DLD1 (cell line): ENCODE measurements around the gene NFAM1.

ENCODE experiments used
- in situ Hi-C: cut with HindIII; loops from 2 replicates; pipeline ENCODE4 v1.10.0; 2017; ENCODE audit warnings: low sequenced_read_pairs

The NFAM1 gene

GRCh38 chr22:42418811-42419242, 13.4 kb downstream of the NFAM1 start:
- in situ Hi-C loops: no loop called here

- in situ Hi-C loops: no loop called here
These were observed 14.4 kb downstream of the NFAM1 start for GRCh38 chr22:42417645-42418305.

GRCh38 chr22:42416671-42417230, 15.5 kb downstream of the NFAM1 start:
- in situ Hi-C loops: no loop called here

GRCh38 chr22:42414565-42415303, 17.5 kb downstream of the NFAM1 start:
- in situ Hi-C loops: no loop called here

- in situ Hi-C loops: no loop called here
These were observed 18.2 kb downstream of the NFAM1 start for GRCh38 chr22:42414021-42414420.

- in situ Hi-C loops: no loop called here
These were observed 19.4 kb downstream of the NFAM1 start for GRCh38 chr22:42412744-42413333.

GRCh38 chr22:42410708-42411107, 21.5 kb downstream of the NFAM1 start:
- in situ Hi-C loops: no loop called here

GRCh38 chr22:42408810-42409529, 23.2 kb downstream of the NFAM1 start:
- in situ Hi-C loops: no loop called here

- in situ Hi-C loops: no loop called here
These were observed 23.9 kb downstream of the NFAM1 start for GRCh38 chr22:42408276-42408675.

GRCh38 chr22:42404266-42404665, 27.9 kb downstream of the NFAM1 start:
- in situ Hi-C loops: no loop called here

- in situ Hi-C loops: no loop called here
These were observed 30.5 kb downstream of the NFAM1 start for GRCh38 chr22:42401535-42402334.

GRCh38 chr22:42400811-42401534, 31.2 kb downstream of the NFAM1 start:
- in situ Hi-C loops: no loop called here

GRCh38 chr22:42399315-42400271, 32.6 kb downstream of the NFAM1 start:
- in situ Hi-C loops: no loop called here

- in situ Hi-C loops: no loop called here
These were observed 34.6 kb downstream of the NFAM1 start for GRCh38 chr22:42397332-42398249.

GRCh38 chr22:42396621-42397331, 35.4 kb downstream of the NFAM1 start:
- in situ Hi-C loops: no loop called here

- in situ Hi-C loops: no loop called here
These were observed 43.1 kb downstream of the NFAM1 start for GRCh38 chr22:42389143-42389542.
